Skeletal muscle cell (primary cell): ENCODE data around the gene CEP250.

Experiments used
- DNase-seq: peaks from one replicate; pipeline ENCODE4 v3.0.0-alpha.2; 2010; ENCODE audit warnings: low read depth
- H3K4me3 ChIP-seq: 2 replicates; pipeline ENCODE4 v1.5.1; 2011; ENCODE audit warnings: low read depth, mild to moderate bottlenecking, control low read depth, low read length, moderate library complexity

The CEP250 gene

GRCh38 chr20:35489717-35490116 is 34.3 kb downstream of the CEP250 start:
- H3K4me3 ChIP-seq: no peak overlapping the region

GRCh38 chr20:35490736-35491181 is 35.4 kb downstream of the CEP250 start:
- DNase-seq: no peak
- H3K4me3 ChIP-seq: no peak overlapping the region

More at GRCh38 chr20:35489717-35490116, 34.3 kb downstream of the CEP250 start:
- DNase-seq: no peak

GRCh38 chr20:35491823-35492222 is 36.4 kb downstream of the CEP250 start:
- H3K4me3 ChIP-seq: no peak overlapping the region
- DNase-seq: no peak

- no peak overlapping the region for H3K4me3 ChIP-seq
- no peak for DNase-seq
Observed at GRCh38 chr20:35492352-35492751, 37.0 kb downstream of the CEP250 start.

- no peak for DNase-seq
- no peak overlapping the region for H3K4me3 ChIP-seq
Observed at GRCh38 chr20:35496481-35496880, 41.1 kb downstream of the CEP250 start.

- no peak for DNase-seq
- no peak overlapping the region for H3K4me3 ChIP-seq
Observed at GRCh38 chr20:35497320-35497719, 41.9 kb downstream of the CEP250 start.

- no peak overlapping the region for H3K4me3 ChIP-seq
- DNase-seq: peak; percentile 31
Observed at GRCh38 chr20:35497780-35498189, 42.4 kb downstream of the CEP250 start.

- no peak for DNase-seq
Observed at GRCh38 chr20:35499271-35499670, 43.9 kb downstream of the CEP250 start.

GRCh38 chr20:35502352-35502751 is 47.0 kb downstream of the CEP250 start:
- no peak for DNase-seq
- H3K4me3 ChIP-seq: no peak overlapping the region

More at GRCh38 chr20:35499271-35499670, 43.9 kb downstream of the CEP250 start:
- no peak overlapping the region for H3K4me3 ChIP-seq

- DNase-seq: no peak
- no peak overlapping the region for H3K4me3 ChIP-seq
Observed at GRCh38 chr20:35503281-35503680, 47.9 kb downstream of the CEP250 start.

GRCh38 chr20:35503841-35504561 is 48.6 kb downstream of the CEP250 start:
- DNase-seq: no peak
- H3K4me3 ChIP-seq: no peak overlapping the region

GRCh38 chr20:35504751-35505150 is 49.4 kb downstream of the CEP250 start:
- DNase-seq: no peak
- no peak overlapping the region for H3K4me3 ChIP-seq

- no peak for DNase-seq
- no peak overlapping the region for H3K4me3 ChIP-seq
Observed at GRCh38 chr20:35506179-35506578, 50.8 kb downstream of the CEP250 start.

GRCh38 chr20:35506872-35507638 is 51.7 kb downstream of the CEP250 start:
- no peak for DNase-seq
- H3K4me3 ChIP-seq: no peak overlapping the region

GRCh38 chr20:35508493-35509218 is 53.3 kb downstream of the CEP250 start:
- DNase-seq: no peak
- no peak overlapping the region for H3K4me3 ChIP-seq

- H3K4me3 ChIP-seq: no peak overlapping the region
- DNase-seq: no peak
Observed at GRCh38 chr20:35510951-35511735, 55.7 kb downstream of the CEP250 start.

GRCh38 chr20:35511814-35512420 is 56.5 kb downstream of the CEP250 start:
- no peak overlapping the region for H3K4me3 ChIP-seq
- DNase-seq: no peak

- DNase-seq: no peak
- no peak overlapping the region for H3K4me3 ChIP-seq
Observed at GRCh38 chr20:35514371-35514932, 59.1 kb downstream of the CEP250 start.

- H3K4me3 ChIP-seq: no peak overlapping the region
- no peak for DNase-seq
Observed at GRCh38 chr20:35515341-35515740, 59.9 kb downstream of the CEP250 start.
